ENCODE data around the gene CARD8. TPM values are rescaled to one million over a fixed set of nuclear protein-coding genes. Genes with fewer than 3 reads are reported as not detected.
"Not testable (repeated sequence)": the region's sequence is repeated elsewhere in the genome, so short reads cannot be mapped to it uniquely, and the experiment has no call there.

The CARD8 gene
- total and polyA plus RNA-seq, 10 of the 15 experiments (the other 5 are each of a cell fraction or from before 2014, with no cell fraction given) = 39.8 to 69.8 (median 46.1) TPM

- H3K4me1 ChIP-seq (ENCODE audit: control insufficient read depth, insufficient read depth, low read length); BruUV-seq (replicated peaks); POLR2A ChIA-PET; H3K27ac ChIP-seq (ENCODE audit: control insufficient read depth, insufficient read depth); H2AFZ ChIP-seq (ENCODE audit: control insufficient read depth, low read depth, low read length); H3K9ac ChIP-seq (ENCODE audit: control insufficient read depth, insufficient read depth, low read length); H4K20me1 ChIP-seq (ENCODE audit: control insufficient read depth, insufficient read depth); ATAC-seq; H3K79me2 ChIP-seq (ENCODE audit: control insufficient read depth, insufficient read depth, low read length); H3K36me3 ChIP-seq (ENCODE audit: control insufficient read depth in 2 of 2, insufficient read depth in 2 of 2, low read length in 1 of 2); DNase-seq (ENCODE audit: low read depth, low spot score); H3K27me3 ChIP-seq (replicated peaks in 1 of 2; ENCODE audit: control insufficient read depth in 2 of 2, insufficient read depth in 2 of 2, low read length in 1 of 2); FAIRE-seq; H3K9me3 ChIP-seq (replicated peaks; ENCODE audit: control insufficient read depth, insufficient read depth, low read length): not testable (repeated sequence)
- ChIA-PET RAD21 (ENCODE audit: unreplicated experiment) (interaction anchor here (0.7 to 1.6 kb wide), 2 partner anchors 43 to 293 kb away, joined by 3 to 4 read pairs; no protein-coding TSS in a partner anchor), CTCF (interaction anchor here (0.7 to 3.8 kb wide), 3 partner anchors 10 to 26 kb away, joined by 4 to 23 read pairs (median 4); no protein-coding TSS in a partner anchor), SMC1A (ENCODE audit: uncharacterized antibody, unreplicated experiment) (interaction anchor here (1.0 kb wide), 1 partner anchor 89 kb away, joined by 3 read pairs; no protein-coding TSS in a partner anchor)
- WGBS (ENCODE audit: insufficient coverage, insufficient replicate concordance, low lambda C conversion rate, missing lambda C conversion rate) = 17% methylated on average over 11 of the region's 11 CpGs
- peak overlapping the region; percentile 41; the same call in 1 of the 2 replicates for H3K4me3 ChIP-seq
- in situ Hi-C loops (cut with MboI) (loop anchor here (10.0 kb wide), 1 partner anchor 327 kb away; no protein-coding TSS in a partner anchor), intact Hi-C loops (cut with micrococcal nuclease; ENCODE audit: unreplicated experiment) (loop anchor here (1.0 kb wide), 1 partner anchor 24 kb away; no protein-coding TSS in a partner anchor)
- H3K4me2 ChIP-seq (ENCODE audit: control insufficient read depth, insufficient read depth) = peak overlapping the region; percentile 69
Observed at GRCh38 chr19:48291489-48291815, 35.7 kb upstream of the CARD8 start.

GRCh38 chr19:48290771-48291488 is 35.2 kb upstream of the CARD8 start:
- H3K4me2 ChIP-seq (ENCODE audit: control insufficient read depth, insufficient read depth) = peak overlapping the region; percentile 69
- H2AFZ ChIP-seq (ENCODE audit: control insufficient read depth, low read depth, low read length) = peak overlapping the region; percentile 79
- no TSS peak for BruUV-seq (replicated peaks)
- RAD21 ChIA-PET (ENCODE audit: unreplicated experiment) = interaction anchor here (0.6 kb wide), 1 partner anchor 24 kb away, joined by 3 read pairs; no protein-coding TSS in a partner anchor
- H3K4me1 ChIP-seq (ENCODE audit: control insufficient read depth, insufficient read depth, low read length) = peaks cover 3% of the 10 kb centered on the region; the same call in 1 of the 2 replicates
- DNase-seq (ENCODE audit: low read depth, low spot score) (no peak), ATAC-seq (peak; percentile 81), FAIRE-seq (peak; percentile 41)
- H3K27ac ChIP-seq (ENCODE audit: control insufficient read depth, insufficient read depth) = no peak overlapping the region
- CTCF ChIA-PET = interaction anchor here (0.7 to 3.8 kb wide), 6 partner anchors 9 to 49 kb away, joined by 3 to 23 read pairs (median 3); no protein-coding TSS in a partner anchor
- H3K79me2 ChIP-seq (ENCODE audit: control insufficient read depth, insufficient read depth, low read length) = no peaks in the 10 kb centered on the region
- no peaks in the 10 kb centered on the region for H3K36me3 ChIP-seq (ENCODE audit: control insufficient read depth in 2 of 2, insufficient read depth in 2 of 2, low read length in 1 of 2)
- H4K20me1 ChIP-seq (ENCODE audit: control insufficient read depth, insufficient read depth) = no peaks in the 10 kb centered on the region
- in situ Hi-C loops (cut with MboI) (loop anchor here (10.0 kb wide), 1 partner anchor 326 kb away; no protein-coding TSS in a partner anchor), intact Hi-C loops (cut with micrococcal nuclease; ENCODE audit: unreplicated experiment) (loop anchor here (1.0 kb wide), 1 partner anchor 24 kb away; no protein-coding TSS in a partner anchor)
- no peaks in the 10 kb centered on the region for H3K27me3 ChIP-seq (replicated peaks in 1 of 2; ENCODE audit: control insufficient read depth in 2 of 2, insufficient read depth in 2 of 2, low read length in 1 of 2)
- peak overlapping the region; percentile 41; the same call in 1 of the 2 replicates for H3K4me3 ChIP-seq
- H3K9me3 ChIP-seq (replicated peaks; ENCODE audit: control insufficient read depth, insufficient read depth, low read length) = no peaks in the 10 kb centered on the region; the same call in 2 of the 3 replicates
- WGBS (ENCODE audit: insufficient coverage, insufficient replicate concordance, low lambda C conversion rate, missing lambda C conversion rate) = 6% methylated on average over 45 of the region's 45 CpGs
- POLR2A ChIA-PET = interaction anchor here (0.6 kb wide), 1 partner anchor 1858 kb away, joined by 3 read pairs; no protein-coding TSS in a partner anchor
- SMC1A ChIA-PET (ENCODE audit: uncharacterized antibody, unreplicated experiment) = interaction anchor here (1.0 kb wide), 1 partner anchor 88 kb away, joined by 3 read pairs; no protein-coding TSS in a partner anchor
- no peak overlapping the region for H3K9ac ChIP-seq (ENCODE audit: control insufficient read depth, insufficient read depth, low read length)
- TF ChIP-seq CUX1 (IDR thresholded peaks at IDR 0.05; ENCODE audit: insufficient replicate concordance, low read depth, low read length) (no peak), JUND (IDR thresholded peaks at IDR 0.05; ENCODE audit: low read depth, low read length) (no peak), MEF2B (IDR thresholded peaks at IDR 0.05; ENCODE audit: partially characterized antibody, poor library complexity, severe bottlenecking) (no peak), MTA2 (IDR thresholded peaks at IDR 0.05; ENCODE audit: low read depth) (no peak), IRF4 (IDR thresholded peaks at IDR 0.05; ENCODE audit: low read depth, low read length) (no peak), CTCF (IDR thresholded peaks at IDR 0.05 in 2 of 3, conservative IDR thresholded peaks at IDR 0.05 in 1 of 3; ENCODE audit: control insufficient read depth in 2 of 3, extremely low read depth in 1 of 3, insufficient read depth in 1 of 3, low read depth in 3 of 3, low read length in 3 of 3) (peak; percentile 84 to 97 (median 96)), BRCA1 (IDR thresholded peaks at IDR 0.05; ENCODE audit: low read depth, low read length) (no peak)

Measured in GM12878 (cell line).